Activated CD8-positive, alpha-beta memory T cell treated with anti-CD3 and anti-CD28 coated beads for 4 hours (primary cell): ENCODE data around the gene NYNRIN.
"Not testable (repeated sequence)": the region's sequence is repeated elsewhere in the genome, so short reads cannot be mapped to it uniquely, and the experiment has no call there.

Experiments used
- DNase-seq, 2 donors: peaks; one replicate each; pipeline ENCODE4 v3.0.0-alpha.2; 2020; ENCODE audit warnings: low read depth in 2 of 2

The NYNRIN gene

GRCh38 chr14:24369907-24370687 is 28.7 kb upstream of the NYNRIN start:
- DNase-seq, result no peak

- DNase-seq, result no peak
Observed at GRCh38 chr14:24370748-24371147, 28.1 kb upstream of the NYNRIN start.

DNA sequence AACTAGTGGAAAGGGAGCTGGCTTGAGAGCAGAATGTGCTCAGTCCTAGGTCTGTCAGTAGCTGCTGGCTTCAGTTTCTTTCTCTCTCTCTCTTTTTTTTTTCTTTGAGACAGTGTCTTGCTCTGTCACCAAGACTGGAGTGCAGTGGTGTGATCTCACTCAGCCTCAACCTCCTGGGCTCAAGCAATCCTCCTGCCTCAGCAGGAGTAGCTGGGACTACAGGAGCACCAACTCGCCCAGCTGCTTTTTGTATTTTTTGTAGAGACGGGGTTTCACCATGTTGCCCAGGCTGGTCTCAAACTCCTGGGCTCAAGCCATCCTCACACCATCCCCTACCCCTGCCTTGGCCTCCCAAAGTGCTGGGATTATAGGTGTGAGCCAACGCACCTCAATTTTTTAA is 27.2 kb upstream of the NYNRIN start:
- not testable (repeated sequence) for DNase-seq

- DNase-seq, result no peak
Observed at GRCh38 chr14:24372701-24373416, 25.9 kb upstream of the NYNRIN start.

- DNase-seq, result no peak
Observed at GRCh38 chr14:24376448-24377070, 22.2 kb upstream of the NYNRIN start.

DNA sequence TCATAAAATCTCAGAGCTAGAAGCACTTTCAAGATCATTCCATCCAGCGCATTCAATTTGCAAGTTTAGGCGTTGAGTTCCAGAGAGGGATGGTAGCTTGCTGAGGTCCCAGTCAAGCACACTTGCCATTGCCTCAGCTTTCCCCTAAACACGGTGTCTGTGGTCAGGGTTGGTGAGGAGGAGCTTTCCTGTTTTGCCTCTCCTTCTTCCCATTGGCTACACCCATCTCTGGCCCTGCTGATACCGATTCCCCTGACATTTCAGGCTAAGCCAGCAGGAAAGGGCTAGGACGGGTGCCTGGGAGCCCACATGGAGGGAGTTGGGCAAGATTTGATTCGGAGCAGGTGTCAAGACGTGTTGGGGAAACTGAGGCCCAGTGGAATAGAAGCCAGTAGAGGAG is 21.7 kb upstream of the NYNRIN start:
- no peak for DNase-seq

- no peak for DNase-seq
Observed at GRCh38 chr14:24377657-24378056, 21.1 kb upstream of the NYNRIN start.

GRCh38 chr14:24378327-24378726 is 20.5 kb upstream of the NYNRIN start:
- no peak for DNase-seq

DNA sequence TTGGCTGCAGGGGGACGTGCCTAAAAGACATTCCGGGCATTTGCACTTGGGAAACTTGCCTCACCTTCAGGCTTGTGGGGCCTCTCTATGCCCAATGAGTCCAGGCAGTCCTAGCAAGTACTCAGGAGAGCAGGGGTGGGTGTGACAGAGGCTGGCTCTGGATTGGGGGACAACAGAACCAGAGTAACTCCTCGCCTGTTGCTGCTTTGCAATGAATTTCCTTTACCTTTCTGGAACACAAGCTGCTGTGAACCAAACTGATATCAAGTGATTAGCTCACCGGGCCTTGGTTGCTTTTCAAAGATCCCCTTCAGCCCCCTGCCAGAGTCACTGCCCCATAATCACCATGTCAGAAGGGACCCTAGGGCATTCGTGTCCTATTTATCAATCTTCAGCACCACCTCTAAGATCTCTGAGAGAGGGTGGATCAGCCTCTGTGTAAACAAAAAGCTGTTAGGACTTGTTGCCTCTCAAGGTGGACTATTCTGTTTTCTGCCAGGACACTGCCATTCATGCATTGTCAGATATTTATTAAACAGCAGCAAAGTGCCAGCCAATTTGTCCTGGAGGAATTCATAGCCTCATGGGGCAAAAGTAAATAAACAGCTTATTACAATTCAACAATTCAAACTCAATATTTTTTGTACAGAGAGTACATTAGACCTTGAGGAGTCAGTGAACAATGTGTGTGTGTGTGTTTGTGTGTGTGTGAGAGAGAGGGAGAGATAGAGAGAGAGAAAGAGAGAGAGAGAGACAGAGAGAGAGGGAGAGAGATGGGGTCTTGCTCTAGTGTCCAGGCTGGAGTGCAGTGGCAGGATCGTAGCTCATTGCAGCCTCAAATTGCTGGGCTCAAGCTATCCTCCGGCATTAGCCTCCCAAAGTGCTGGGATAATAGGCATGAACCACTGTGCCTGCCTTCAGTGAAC is 19.6 kb upstream of the NYNRIN start:
- no peak for DNase-seq

DNA sequence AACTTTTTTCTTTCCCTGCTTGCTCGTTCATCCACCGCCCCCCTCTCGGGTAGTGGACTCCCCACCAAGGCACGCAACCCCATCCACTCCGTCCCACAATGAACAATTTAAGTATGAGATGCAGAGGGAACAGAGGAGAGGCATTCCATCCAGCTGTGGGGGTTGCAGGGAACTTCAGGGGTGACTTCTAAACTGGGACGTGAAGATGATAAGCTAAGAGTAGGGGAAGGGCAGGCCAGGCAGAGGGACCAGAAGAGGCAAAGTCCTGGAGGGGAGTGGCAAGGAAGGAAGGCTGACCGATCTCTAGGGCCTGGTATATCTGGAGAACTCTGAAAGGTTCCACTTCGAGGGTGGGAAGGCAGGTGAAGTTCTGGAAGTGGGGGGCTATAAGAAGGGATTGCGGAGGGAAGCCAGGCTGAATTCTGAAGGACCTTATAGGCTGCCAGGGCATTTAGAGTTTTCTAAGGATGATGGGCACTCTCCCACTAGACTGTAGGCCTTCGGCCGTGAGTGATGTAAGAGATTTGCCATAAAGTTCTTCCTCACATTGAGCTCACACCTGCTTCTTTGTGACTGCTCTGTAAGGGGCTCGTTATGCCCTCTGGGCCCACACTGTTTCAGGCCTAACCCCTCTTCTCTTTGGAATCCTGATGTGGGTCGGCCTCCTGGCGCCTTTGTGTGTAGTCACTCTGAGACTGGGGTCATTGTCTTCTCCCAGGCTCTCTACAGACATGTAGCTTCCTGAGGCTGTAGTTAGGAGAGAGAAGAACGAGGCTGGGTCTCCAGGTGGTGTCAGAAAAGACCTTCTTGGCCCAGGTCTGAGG is 18.7 kb upstream of the NYNRIN start:
- no peak for DNase-seq

- DNase-seq, result no peak
Observed at GRCh38 chr14:24381363-24382063, 17.3 kb upstream of the NYNRIN start.

GRCh38 chr14:24382064-24382371 is 16.8 kb upstream of the NYNRIN start:
- DNase-seq, result no peak

DNA sequence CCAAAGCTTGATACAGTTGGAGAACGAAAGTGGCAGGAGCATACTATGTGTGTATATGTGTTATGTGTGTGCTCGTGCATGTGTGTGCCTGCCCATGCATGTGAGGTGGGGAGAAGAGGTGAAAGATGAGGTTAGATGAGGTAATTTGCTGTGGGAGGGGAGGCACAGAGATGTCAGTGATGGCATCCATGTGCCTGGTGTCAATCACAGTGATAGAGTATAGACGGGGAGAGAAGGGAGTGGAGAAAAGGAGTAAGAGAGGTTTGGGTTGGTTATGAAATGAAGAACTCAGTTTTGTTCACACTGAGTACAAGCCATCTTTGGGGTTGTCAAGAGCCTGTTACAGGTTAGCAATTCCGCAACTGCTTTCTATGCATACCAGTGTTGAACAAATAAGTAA is 14.6 kb upstream of the NYNRIN start:
- DNase-seq, result no peak

- no peak for DNase-seq
Observed at GRCh38 chr14:24385524-24385923, 13.3 kb upstream of the NYNRIN start.

DNA sequence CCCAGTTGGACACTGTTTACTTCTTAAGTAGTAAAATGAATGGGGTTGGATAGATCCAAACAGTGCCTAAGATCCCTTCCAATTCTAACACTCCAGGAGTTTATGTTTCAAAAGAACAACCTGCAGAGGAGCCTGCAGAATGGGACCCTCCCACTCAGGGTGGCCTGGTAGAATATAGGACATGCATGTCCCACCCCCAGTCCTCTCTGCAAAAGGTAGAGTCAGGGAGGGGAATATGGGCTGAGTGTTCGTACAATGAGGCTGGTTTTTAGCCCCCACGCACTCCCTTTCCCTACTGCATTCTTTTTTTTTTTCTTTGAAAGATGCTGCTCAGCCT is 11.8 kb upstream of the NYNRIN start:
- no peak for DNase-seq

DNA sequence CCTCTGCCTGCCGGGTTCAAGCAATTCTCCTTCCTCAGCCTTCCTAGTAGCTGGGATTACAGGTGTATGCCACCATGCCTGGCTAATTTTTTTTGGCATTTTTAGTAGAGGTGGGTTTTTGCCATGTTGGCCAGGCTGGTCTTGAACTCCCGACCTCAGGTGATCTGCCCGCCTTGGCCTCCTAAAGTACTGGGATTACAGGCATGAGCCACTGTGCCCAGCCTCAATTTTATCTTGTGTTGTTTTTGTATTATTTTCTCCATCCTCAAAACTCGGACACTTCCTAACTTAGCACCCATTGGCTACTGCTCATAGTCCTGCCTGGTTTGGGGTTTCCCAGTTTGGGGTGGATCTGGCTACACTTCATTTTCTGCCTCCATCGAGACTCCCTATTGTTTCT is 11.2 kb upstream of the NYNRIN start:
- DNase-seq, result not testable (repeated sequence)

GRCh38 chr14:24388474-24389179 is 10.2 kb upstream of the NYNRIN start:
- DNase-seq, result no peak

GRCh38 chr14:24389226-24389848 is 9.5 kb upstream of the NYNRIN start:
- no peak for DNase-seq

GRCh38 chr14:24390701-24391468 is 7.9 kb upstream of the NYNRIN start:
- no peak for DNase-seq
